Breast epithelium (tissue), 3 donors: ENCODE measurements around the gene TGM5.

Experiments used
- CTCF ChIP-seq, 3 donors: fragments of 450-650 bp; IDR thresholded peaks; one replicate each; pipeline ENCODE4 v1.5.1; 2016 to 2017; ENCODE audit warnings: antibody characterized with exemption in 3 of 3, mild to moderate bottlenecking in 3 of 3, moderate library complexity in 3 of 3
- POLR2AphosphoS5 ChIP-seq, 3 donors: sonication (generic); formaldehyde crosslinking; IDR thresholded peaks; one replicate each; pipeline ENCODE4 v1.6.1; 2017; ENCODE audit warnings: antibody characterized with exemption in 3 of 3

GRCh38 chr15:43193710-43194109, 73.0 kb downstream of the TGM5 start:
- no peak for TF ChIP-seq CTCF (IDR thresholded peaks at IDR 0.05)
- no peak for TF ChIP-seq POLR2AphosphoS5 (IDR thresholded peaks at IDR 0.05)
